Epithelial cell of esophagus (primary cell): Measurements from ENCODE around the gene BTF3.
"Not testable (repeated sequence)": the region's sequence is repeated elsewhere in the genome, so short reads cannot be mapped to it uniquely, and the experiment has no call there.

Experiments
- DNase-seq: peaks from one replicate; pipeline ENCODE4 v3.0.0; 2010; ENCODE audit warnings: low read depth
- H3K4me3 ChIP-seq: 2 replicates; pipeline ENCODE4 v1.5.1; 2011; ENCODE audit warnings: mild to moderate bottlenecking, low read length, control low read depth
- TF ChIP-seq, protein P1 (sequence below): IDR thresholded peaks from 2 replicates; pipeline ENCODE4 v1.5.1; 2011; ENCODE audit warnings: low read depth, mild to moderate bottlenecking, low read length, control low read depth, inconsistent platforms; ENCODE audit not compliant: insufficient read depth; ENCODE audit errors: missing control alignments

Gene BTF3

DNA sequence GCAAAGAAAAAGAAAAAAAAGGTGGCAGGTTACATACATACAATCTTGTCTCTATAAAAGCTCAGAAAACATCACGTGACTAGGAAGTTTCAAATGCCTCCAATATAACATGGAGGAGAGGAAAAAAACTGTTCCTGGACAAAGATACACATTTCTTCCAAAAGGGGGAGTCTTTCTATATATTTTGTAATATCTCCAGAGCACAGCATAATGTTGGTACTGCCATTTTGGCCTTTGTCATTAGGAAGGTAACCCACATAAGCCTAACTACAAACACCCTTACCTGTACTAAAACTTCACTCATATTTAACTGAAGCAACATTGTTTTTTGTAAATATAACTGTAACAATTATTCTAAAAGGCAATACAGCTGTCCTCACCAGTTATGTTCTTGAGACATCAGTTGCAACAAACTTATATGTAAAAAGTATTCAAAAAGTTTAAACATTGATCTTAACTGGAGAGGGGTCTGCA is 1.2 kb upstream of the BTF3 start:
- H3K4me3 ChIP-seq: peak overlapping the region; percentile 82
- TF ChIP-seq, protein P1, sequence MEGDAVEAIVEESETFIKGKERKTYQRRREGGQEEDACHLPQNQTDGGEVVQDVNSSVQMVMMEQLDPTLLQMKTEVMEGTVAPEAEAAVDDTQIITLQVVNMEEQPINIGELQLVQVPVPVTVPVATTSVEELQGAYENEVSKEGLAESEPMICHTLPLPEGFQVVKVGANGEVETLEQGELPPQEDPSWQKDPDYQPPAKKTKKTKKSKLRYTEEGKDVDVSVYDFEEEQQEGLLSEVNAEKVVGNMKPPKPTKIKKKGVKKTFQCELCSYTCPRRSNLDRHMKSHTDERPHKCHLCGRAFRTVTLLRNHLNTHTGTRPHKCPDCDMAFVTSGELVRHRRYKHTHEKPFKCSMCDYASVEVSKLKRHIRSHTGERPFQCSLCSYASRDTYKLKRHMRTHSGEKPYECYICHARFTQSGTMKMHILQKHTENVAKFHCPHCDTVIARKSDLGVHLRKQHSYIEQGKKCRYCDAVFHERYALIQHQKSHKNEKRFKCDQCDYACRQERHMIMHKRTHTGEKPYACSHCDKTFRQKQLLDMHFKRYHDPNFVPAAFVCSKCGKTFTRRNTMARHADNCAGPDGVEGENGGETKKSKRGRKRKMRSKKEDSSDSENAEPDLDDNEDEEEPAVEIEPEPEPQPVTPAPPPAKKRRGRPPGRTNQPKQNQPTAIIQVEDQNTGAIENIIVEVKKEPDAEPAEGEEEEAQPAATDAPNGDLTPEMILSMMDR: peak; percentile 43
- DNase-seq: peak; percentile 73

DNA sequence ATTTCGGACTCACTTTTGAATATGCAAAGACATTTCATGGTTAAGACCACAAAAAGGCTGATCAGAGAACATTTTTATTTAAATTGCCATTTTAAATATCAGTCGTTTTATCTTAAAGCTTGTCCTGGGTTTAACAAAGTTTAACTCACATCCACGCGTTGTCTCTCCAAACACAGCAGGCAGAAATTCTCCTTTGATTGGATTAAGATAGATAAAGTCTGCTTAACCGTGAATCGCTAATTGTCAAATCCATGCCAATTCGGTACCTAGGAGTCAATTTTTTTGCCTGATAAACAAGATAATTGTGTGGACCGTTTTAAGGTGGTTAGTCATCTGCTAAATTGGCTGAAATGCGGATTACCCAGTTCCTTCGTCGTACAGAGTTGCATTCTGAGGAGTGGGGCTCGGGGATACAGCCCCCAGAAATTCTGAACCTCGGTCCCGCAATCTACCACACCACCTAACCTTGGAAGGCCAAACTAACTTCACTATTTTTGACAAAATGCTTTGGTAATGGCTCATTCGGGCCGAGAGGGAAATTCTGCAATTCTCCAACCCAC is 665 bp upstream of the BTF3 start:
- peak overlapping the region; percentile 82 for H3K4me3 ChIP-seq
- TF ChIP-seq, protein P1: no peak
- no peak for DNase-seq

DNA sequence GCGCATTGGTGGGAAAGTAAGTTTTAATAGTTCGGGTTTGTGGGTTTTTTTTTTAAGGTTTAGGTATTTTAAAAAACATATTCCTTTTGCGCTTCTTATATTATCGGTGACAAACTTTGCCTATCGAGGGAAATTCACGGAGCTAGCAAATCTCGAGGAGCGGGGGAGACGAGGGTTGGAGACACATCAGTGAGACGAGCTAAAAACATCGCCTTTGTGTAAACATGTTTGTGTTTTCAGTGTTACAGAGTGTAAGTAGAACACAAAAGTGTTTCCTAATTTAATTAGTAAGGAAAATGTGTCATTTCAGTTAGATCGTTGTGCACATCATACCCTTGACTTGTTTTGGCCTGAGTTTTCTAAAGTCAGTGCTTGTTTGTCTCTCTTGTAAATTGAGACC is 945 bp downstream of the BTF3 start:
- DNase-seq: no peak
- TF ChIP-seq, protein P1: no peak
- H3K4me3 ChIP-seq: peak overlapping the region; percentile 82

DNA sequence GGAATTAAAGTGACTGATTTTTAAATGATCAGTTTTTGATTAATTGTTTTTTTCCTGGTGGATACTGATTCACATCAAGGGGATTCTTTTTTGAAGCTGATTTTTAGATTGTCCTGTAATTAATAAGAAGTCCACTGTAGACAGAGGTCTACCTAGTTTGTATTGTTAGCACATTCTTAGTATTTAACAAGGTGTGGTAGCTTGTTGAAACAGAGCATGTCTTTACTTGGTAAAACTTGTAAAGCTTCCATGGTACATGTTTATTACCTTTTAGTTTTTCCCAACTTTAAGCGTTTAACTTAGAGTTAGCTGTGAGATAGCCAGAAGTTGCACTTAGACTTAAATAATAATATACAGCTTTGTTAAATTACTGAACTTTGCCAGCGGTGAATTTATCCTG is 1.5 kb downstream of the BTF3 start:
- TF ChIP-seq, protein P1: no peak
- DNase-seq: peak; percentile 54
- H3K4me3 ChIP-seq: peak overlapping the region; percentile 82

DNA sequence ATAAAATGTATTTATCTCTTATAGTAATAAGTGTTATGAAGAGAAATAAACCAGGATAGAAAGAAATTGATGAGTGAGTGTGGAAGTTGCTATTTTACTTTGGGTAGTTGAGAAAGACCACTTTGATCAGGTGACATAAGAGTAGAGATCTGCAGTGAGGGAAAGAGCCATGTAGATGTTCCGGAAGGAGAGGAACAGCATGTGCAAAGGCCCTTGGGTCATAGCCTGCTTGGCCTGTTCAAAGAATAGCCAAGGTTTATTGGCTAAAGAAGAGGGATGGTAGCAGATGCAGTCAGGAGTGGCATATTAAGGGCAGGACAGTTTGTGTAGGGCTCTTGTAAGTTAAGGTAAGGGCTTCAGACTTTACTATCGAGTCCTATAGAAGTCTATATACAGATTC is 3.2 kb downstream of the BTF3 start:
- TF ChIP-seq, protein P1: no peak
- H3K4me3 ChIP-seq: no peak overlapping the region

DNA sequence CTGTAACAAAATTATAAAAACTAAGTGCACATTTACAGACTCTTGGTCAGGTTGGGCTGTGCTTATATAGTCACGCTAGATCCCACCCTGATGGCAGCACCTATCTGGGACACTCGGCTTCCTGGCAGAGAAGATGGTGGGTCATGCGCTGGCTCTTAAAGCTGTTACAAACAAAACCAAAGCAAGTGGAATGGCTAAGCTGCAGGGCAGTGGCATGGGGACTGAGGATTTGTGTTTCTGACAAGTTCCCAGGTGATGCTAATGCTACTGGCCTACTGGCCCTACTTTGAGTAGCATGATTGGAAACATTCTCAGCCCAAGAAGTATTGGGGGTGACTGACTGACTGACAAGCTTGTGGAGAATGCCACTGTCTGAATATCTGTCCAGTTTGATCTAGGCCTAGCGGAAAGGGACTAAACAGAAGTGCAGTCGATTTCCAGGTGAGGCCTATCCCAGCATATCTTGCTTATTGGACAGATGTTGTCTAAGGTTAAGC is 8.3 kb downstream of the BTF3 start:
- TF ChIP-seq, protein P1: no peak
- no peak for DNase-seq
- no peak overlapping the region for H3K4me3 ChIP-seq

More for the DNA sequence above, 3.2 kb downstream of the BTF3 start:
- DNase-seq: no peak

DNA sequence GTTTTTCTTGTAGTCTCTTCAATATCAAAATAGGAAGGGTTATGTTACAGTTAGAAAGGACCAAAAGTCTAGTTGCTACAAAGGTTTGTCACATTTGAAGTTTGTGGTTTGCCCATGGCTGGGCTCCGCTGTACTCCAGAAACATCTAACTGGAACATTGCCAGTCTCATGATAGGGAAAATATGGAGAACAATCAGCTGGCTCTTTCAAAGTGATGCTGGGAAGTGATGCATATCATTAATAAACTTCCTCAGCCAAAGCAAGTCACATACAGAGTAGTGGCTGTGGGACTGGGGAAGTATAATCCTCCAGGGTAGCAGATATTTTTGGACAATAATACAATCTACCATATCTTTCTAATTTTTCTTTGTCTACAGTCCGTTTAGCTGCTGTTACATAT is 8.8 kb downstream of the BTF3 start:
- DNase-seq: no peak
- TF ChIP-seq, protein P1: no peak
- H3K4me3 ChIP-seq: no peak overlapping the region

DNA sequence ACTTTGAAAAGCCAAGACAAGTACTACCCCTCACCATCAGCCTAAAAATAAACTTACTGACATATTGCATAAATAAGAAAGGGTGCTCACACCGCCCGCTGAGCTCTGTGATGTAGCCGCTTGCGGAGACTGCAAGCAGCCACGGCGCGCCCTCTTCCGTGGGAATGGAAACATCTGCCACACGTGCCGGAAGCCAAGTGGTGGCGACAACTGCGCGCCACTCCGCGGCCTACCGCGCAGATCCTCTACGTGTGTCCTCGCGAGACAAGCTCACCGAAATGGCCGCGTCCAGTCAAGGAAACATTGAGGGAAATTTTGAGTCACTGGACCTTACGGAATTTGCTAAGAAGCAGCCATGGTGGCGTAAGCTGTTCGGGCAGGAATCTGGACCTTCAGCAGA is 10.3 kb downstream of the BTF3 start:
- H3K4me3 ChIP-seq, DNase-seq: not testable (repeated sequence)
